ENCODE measurements around the gene CX3CL1. TPM values are rescaled to one million over a fixed set of nuclear protein-coding genes. Genes with fewer than 3 reads are reported as not detected.

CX3CL1 gene
- total and polyA plus RNA-seq, 2 of the 13 experiments (the other 11 are each of a cell fraction or from before 2014, with no cell fraction given), result 57.3 to 60.8 TPM

- TF ChIP-seq ZNF333 (CRISPR knock-in tag; IDR thresholded peaks at IDR 0.05; ENCODE audit: borderline replicate concordance) (no peak), MAFF (IDR thresholded peaks at IDR 0.05; ENCODE audit: low read depth, low read length) (no peak), ZSCAN22 (CRISPR knock-in tag; IDR thresholded peaks at IDR 0.05) (peak; percentile 98), NCOR1 (IDR thresholded peaks at IDR 0.05; ENCODE audit: borderline replicate concordance, low read length) (no peak), GPN1 (CRISPR knock-in tag; IDR thresholded peaks at IDR 0.05; ENCODE audit: borderline replicate concordance) (no peak), ZNF337 (CRISPR knock-in tag; IDR thresholded peaks at IDR 0.05; ENCODE audit: borderline replicate concordance, low read depth) (no peak), CAMTA2 (CRISPR knock-in tag; IDR thresholded peaks at IDR 0.05; ENCODE audit: borderline replicate concordance) (no peak; the same call in 1 of the 2 replicates), MYC (CRISPR knock-in tag; IDR thresholded peaks at IDR 0.05; ENCODE audit: borderline replicate concordance) (peak; percentile 88), SOX13 (IDR thresholded peaks at IDR 0.05) (peak; percentile 82; the same call in 1 of the 2 replicates), SOX13 (CRISPR knock-in tag; conservative IDR thresholded peaks at IDR 0.05 in 1 of 2, IDR thresholded peaks at IDR 0.05 in 1 of 2) (peak; percentile 76 to 94; a peak in 3 of 4 replicates), GZF1 (CRISPR knock-in tag; IDR thresholded peaks at IDR 0.05) (no peak), ARHGAP35 (CRISPR knock-in tag; IDR thresholded peaks at IDR 0.05; ENCODE audit: borderline replicate concordance) (peak; percentile 51; the same call in 1 of the 2 replicates), FOXA1 (IDR thresholded peaks at IDR 0.05) (no peak), FOXA1 (CRISPR knock-in tag; IDR thresholded peaks at IDR 0.05) (no peak), HCFC1 (IDR thresholded peaks at IDR 0.05; ENCODE audit: low read depth, low read length) (no peak), ZBTB21 (CRISPR knock-in tag; IDR thresholded peaks at IDR 0.05) (no peak), ZFP91 (CRISPR knock-in tag; IDR thresholded peaks at IDR 0.05; ENCODE audit: borderline replicate concordance) (no peak; the same call in 1 of the 2 replicates), IRF1 (CRISPR knock-in tag; IDR thresholded peaks at IDR 0.05; ENCODE audit: low read depth) (no peak), MED13 (CRISPR knock-in tag; IDR thresholded peaks at IDR 0.05) (no peak; the same call in 1 of the 2 replicates), ZBTB37 (CRISPR knock-in tag; IDR thresholded peaks at IDR 0.05) (no peak), SETDB1 (CRISPR knock-in tag; IDR thresholded peaks at IDR 0.05; ENCODE audit: borderline replicate concordance) (no peak), ZNF580 (CRISPR knock-in tag; IDR thresholded peaks at IDR 0.05; ENCODE audit: borderline replicate concordance, low read depth) (peak; percentile 49; the same call in 1 of the 2 replicates), ZFX (CRISPR knock-in tag; IDR thresholded peaks at IDR 0.05; ENCODE audit: low read depth) (no peak)
- TF ChIP-seq, protein P1, sequence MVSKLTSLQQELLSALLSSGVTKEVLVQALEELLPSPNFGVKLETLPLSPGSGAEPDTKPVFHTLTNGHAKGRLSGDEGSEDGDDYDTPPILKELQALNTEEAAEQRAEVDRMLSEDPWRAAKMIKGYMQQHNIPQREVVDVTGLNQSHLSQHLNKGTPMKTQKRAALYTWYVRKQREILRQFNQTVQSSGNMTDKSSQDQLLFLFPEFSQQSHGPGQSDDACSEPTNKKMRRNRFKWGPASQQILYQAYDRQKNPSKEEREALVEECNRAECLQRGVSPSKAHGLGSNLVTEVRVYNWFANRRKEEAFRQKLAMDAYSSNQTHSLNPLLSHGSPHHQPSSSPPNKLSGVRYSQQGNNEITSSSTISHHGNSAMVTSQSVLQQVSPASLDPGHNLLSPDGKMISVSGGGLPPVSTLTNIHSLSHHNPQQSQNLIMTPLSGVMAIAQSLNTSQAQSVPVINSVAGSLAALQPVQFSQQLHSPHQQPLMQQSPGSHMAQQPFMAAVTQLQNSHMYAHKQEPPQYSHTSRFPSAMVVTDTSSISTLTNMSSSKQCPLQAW (CRISPR knock-in tag; IDR thresholded peaks at IDR 0.05), result no peak; the same call in 1 of the 2 replicates
These were observed 1.0 kb downstream of the CX3CL1 start (continued) for GRCh38 chr16:57373117-57373947.

All from HepG2 (cell line).